Sigmoid colon (tissue), 4 donors: Measurements from ENCODE around the gene CLK3.

Source experiments
- POLR2A ChIP-seq, 2 donors: fragments of 450-650 bp; IDR thresholded peaks; one replicate each; pipeline ENCODE4 v1.6.1; 2016; ENCODE audit warnings: antibody characterized with exemption in 2 of 2, mild to moderate bottlenecking in 2 of 2, moderate library complexity in 2 of 2
- POLR2AphosphoS5 ChIP-seq, 4 donors: sonication (generic); formaldehyde crosslinking; IDR thresholded peaks; one replicate each; pipeline ENCODE4 v1.6.1; 2017; ENCODE audit warnings: antibody characterized with exemption in 4 of 4
- TF ChIP-seq, protein P1 (sequence below), 4 experiments: fragments of 450-650 bp in 3 of 4; fragments of 200-600 bp in 1 of 4; IDR thresholded peaks; one replicate each; pipeline ENCODE4 v1.5.1; 2016 to 2019; ENCODE audit warnings: antibody characterized with exemption in 4 of 4, mild to moderate bottlenecking in 3 of 4, moderate library complexity in 2 of 4

DNA sequence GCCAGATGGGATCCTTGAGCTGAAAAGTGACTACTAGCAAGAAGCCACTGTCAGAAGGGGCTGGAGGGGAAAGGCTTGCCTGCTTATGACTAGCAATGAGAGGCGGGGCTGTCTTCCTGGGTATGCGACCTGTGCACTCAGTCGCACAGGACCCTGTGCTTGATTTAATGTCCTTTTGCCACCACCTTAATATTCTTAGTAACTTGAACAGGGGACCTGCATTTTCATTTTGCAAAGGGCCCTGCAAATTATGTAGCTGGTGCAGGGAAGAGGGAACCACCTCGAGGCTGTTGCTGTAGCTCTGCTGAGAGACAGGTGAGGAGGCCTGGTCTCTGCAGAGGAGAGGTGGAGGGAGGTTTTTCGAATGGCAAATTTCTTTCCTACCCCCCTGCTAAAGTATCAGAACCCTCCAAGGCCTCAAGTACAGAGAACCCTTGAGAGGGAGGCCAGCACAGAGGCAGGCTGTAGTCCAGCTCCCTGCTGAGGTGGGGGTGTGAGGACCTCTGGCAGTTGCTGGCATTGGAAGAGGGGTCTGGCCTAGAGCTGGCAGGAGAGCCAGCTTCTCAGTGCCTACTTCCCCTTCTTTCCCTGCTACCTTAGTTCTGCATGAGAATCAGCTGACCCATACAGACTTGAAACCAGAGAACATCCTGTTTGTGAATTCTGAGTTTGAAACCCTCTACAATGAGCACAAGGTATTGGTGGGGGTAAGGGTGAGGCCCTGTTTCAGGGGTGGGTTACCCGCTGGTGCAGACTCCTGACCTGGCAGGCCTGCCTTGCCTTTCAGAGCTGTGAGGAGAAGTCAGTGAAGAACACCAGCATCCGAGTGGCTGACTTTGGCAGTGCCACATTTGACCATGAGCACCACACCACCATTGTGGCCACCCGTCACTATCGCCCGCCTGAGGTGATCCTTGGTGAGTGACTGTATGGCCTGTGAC is 11.4 kb downstream of the CLK3 start:
- TF ChIP-seq, protein P1, sequence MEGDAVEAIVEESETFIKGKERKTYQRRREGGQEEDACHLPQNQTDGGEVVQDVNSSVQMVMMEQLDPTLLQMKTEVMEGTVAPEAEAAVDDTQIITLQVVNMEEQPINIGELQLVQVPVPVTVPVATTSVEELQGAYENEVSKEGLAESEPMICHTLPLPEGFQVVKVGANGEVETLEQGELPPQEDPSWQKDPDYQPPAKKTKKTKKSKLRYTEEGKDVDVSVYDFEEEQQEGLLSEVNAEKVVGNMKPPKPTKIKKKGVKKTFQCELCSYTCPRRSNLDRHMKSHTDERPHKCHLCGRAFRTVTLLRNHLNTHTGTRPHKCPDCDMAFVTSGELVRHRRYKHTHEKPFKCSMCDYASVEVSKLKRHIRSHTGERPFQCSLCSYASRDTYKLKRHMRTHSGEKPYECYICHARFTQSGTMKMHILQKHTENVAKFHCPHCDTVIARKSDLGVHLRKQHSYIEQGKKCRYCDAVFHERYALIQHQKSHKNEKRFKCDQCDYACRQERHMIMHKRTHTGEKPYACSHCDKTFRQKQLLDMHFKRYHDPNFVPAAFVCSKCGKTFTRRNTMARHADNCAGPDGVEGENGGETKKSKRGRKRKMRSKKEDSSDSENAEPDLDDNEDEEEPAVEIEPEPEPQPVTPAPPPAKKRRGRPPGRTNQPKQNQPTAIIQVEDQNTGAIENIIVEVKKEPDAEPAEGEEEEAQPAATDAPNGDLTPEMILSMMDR (IDR thresholded peaks at IDR 0.05) = no peak
- TF ChIP-seq POLR2A (IDR thresholded peaks at IDR 0.05) (no peak), POLR2AphosphoS5 (IDR thresholded peaks at IDR 0.05) (no peak)
